NCI-H1436 treated with DMSO at 0.1 percent for 48 hours (cell line): ENCODE results near the gene RERE.

Experiments used
- DNase-seq: peaks from one replicate; lab custom pipeline; 2025; lab: John Stamatoyannopoulos, UW

RERE gene

GRCh38 chr1:8665833-8666232 lies 151.6 kb downstream of the RERE start:
- DNase-seq = no peak

GRCh38 chr1:8664887-8665286 lies 152.6 kb downstream of the RERE start:
- DNase-seq = no peak

GRCh38 chr1:8663915-8664329 lies 153.5 kb downstream of the RERE start:
- DNase-seq = no peak

GRCh38 chr1:8663090-8663802 lies 154.2 kb downstream of the RERE start:
- no peak for DNase-seq

- DNase-seq = no peak
Measured at GRCh38 chr1:8662380-8663072, 154.9 kb downstream of the RERE start.

GRCh38 chr1:8661185-8662110 lies 156.0 kb downstream of the RERE start:
- no peak for DNase-seq

GRCh38 chr1:8660411-8660828 lies 157.0 kb downstream of the RERE start:
- DNase-seq = no peak

GRCh38 chr1:8659593-8659992 lies 157.8 kb downstream of the RERE start:
- no peak for DNase-seq

- no peak for DNase-seq
Measured at GRCh38 chr1:8653878-8654277, 163.6 kb downstream of the RERE start.

- no peak for DNase-seq
Measured at GRCh38 chr1:8652467-8653046, 164.9 kb downstream of the RERE start.

GRCh38 chr1:8651962-8652361 lies 165.5 kb downstream of the RERE start:
- DNase-seq = no peak

- no peak for DNase-seq
Measured at GRCh38 chr1:8651236-8651890, 166.1 kb downstream of the RERE start.

- DNase-seq = no peak
Measured at GRCh38 chr1:8649875-8650274, 167.6 kb downstream of the RERE start.

- no peak for DNase-seq
Measured at GRCh38 chr1:8649027-8649426, 168.4 kb downstream of the RERE start.

- no peak for DNase-seq
Measured at GRCh38 chr1:8646996-8647395, 170.4 kb downstream of the RERE start.

- no peak for DNase-seq
Measured at GRCh38 chr1:8646189-8646588, 171.3 kb downstream of the RERE start.

GRCh38 chr1:8643542-8644536 lies 173.6 kb downstream of the RERE start:
- no peak for DNase-seq

GRCh38 chr1:8642114-8642513 lies 175.3 kb downstream of the RERE start:
- no peak for DNase-seq

- DNase-seq = no peak
Measured at GRCh38 chr1:8641377-8641997, 176.0 kb downstream of the RERE start.

- no peak for DNase-seq
Measured at GRCh38 chr1:8640950-8641349, 176.5 kb downstream of the RERE start.
